Stimulated activated CD4-positive, alpha-beta T cell treated with anti-CD3 and anti-CD28 coated beads, TNF-alpha, amount 100 ng/mL, for 24 hours (primary cell): ENCODE results near the gene PCDHGA1.
A peak's percentile ranks its signal among the peaks of the same experiment; 100 is the strongest.

Experiments
- DNase-seq, 3 experiments: peaks; one replicate each; pipeline ENCODE4 v3.0.0-alpha.2; 2020; ENCODE audit warnings: low read depth in 3 of 3

PCDHGA1 gene

GRCh38 chr5:141439411-141440141 is 109.3 kb downstream of the PCDHGA1 start:
- no peak for DNase-seq

- no peak for DNase-seq
Observed at GRCh38 chr5:141440341-141440740, 110.0 kb downstream of the PCDHGA1 start.

GRCh38 chr5:141441571-141442170 is 111.4 kb downstream of the PCDHGA1 start:
- DNase-seq = no peak

- no peak for DNase-seq
Observed at GRCh38 chr5:141465351-141465750, 135.0 kb downstream of the PCDHGA1 start.

GRCh38 chr5:141475625-141476131 is 145.4 kb downstream of the PCDHGA1 start, which contains the start of gene PCDHGC3:
TSS of gene PCDHGC3 (plus strand) at chr5:141475966. CDS start at chr5:141476117, 151 bp downstream.
- DNase-seq = peak; percentile 23 to 65 (median 30)

- no peak for DNase-seq
Observed at GRCh38 chr5:141476132-141476911, 146.0 kb downstream of the PCDHGA1 start.

GRCh38 chr5:141477044-141477575 is 146.8 kb downstream of the PCDHGA1 start:
- DNase-seq = no peak

GRCh38 chr5:141477815-141478214 is 147.5 kb downstream of the PCDHGA1 start:
- no peak for DNase-seq

- DNase-seq = no peak
Observed at GRCh38 chr5:141478321-141478945, 148.1 kb downstream of the PCDHGA1 start.

GRCh38 chr5:141479776-141480175 is 149.5 kb downstream of the PCDHGA1 start:
- no peak for DNase-seq

GRCh38 chr5:141483902-141484301 is 153.6 kb downstream of the PCDHGA1 start:
- DNase-seq = no peak

GRCh38 chr5:141484310-141484640 is 154.0 kb downstream of the PCDHGA1 start:
- DNase-seq = no peak

GRCh38 chr5:141484641-141485311 is 154.5 kb downstream of the PCDHGA1 start, which contains the start of gene PCDHGC4:
TSS of gene PCDHGC4 (plus strand) at chr5:141485030. CDS start at chr5:141485174, 144 bp downstream.
- no peak for DNase-seq

- DNase-seq = no peak
Observed at GRCh38 chr5:141485321-141486055, 155.2 kb downstream of the PCDHGA1 start.

- no peak for DNase-seq
Observed at GRCh38 chr5:141486091-141486490, 155.8 kb downstream of the PCDHGA1 start.

- DNase-seq = no peak
Observed at GRCh38 chr5:141487131-141487530, 156.8 kb downstream of the PCDHGA1 start.

GRCh38 chr5:141488591-141489561 is 158.6 kb downstream of the PCDHGA1 start, which contains the start of gene PCDHGC5:
TSS of gene PCDHGC5 (plus strand) at chr5:141489081. CDS start at chr5:141489241, 160 bp downstream.
- no peak for DNase-seq

- no peak for DNase-seq
Observed at GRCh38 chr5:141489841-141490240, 159.5 kb downstream of the PCDHGA1 start.

- DNase-seq = no peak
Observed at GRCh38 chr5:141490271-141490670, 160.0 kb downstream of the PCDHGA1 start.
